ENCODE measurements around the gene SPEN.

DNA sequence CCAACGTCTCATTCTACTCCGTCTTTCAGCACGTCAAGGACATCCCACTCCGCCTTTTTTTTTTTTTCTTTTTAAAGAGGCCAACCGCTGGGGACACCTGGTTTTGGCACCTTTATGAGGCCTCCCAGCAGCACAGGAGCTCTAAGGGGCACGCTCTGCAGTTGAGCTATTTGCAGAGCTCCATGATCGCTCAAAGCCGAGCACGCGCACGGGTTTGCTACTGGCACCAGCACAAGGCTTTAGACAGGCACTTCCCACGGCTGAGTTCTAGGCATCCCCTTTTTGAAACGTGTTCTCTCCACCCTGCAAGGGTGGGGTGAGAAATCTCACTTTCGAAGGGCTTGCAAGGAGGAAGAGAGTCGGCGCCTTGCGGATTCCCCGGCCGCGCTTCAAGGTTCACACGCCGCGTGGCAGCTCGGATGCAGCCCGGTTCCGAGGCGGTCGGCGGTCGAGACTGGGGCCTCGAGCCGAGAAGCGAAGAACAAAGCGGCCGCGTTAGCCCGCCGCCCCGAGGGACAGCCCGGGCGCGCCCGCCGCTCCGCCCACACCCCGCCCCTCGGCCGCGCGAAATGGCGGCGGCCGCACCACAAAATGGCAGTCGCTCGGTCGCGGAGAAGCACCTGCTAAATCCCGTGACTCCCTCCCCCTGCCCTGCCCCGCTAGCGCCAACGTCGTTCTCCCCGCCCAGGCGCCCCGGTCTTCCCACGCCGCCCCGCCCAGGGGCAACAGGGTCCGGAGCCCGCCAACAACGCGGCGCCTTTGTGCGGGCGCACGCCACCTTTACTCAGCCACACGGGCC, 12.9 kb upstream of the SPEN start:
- no peak for TF ChIP-seq ZNF274 (IDR thresholded peaks at IDR 0.05; ENCODE audit: insufficient read depth, insufficient read length)
- TF ChIP-seq, protein P1, sequence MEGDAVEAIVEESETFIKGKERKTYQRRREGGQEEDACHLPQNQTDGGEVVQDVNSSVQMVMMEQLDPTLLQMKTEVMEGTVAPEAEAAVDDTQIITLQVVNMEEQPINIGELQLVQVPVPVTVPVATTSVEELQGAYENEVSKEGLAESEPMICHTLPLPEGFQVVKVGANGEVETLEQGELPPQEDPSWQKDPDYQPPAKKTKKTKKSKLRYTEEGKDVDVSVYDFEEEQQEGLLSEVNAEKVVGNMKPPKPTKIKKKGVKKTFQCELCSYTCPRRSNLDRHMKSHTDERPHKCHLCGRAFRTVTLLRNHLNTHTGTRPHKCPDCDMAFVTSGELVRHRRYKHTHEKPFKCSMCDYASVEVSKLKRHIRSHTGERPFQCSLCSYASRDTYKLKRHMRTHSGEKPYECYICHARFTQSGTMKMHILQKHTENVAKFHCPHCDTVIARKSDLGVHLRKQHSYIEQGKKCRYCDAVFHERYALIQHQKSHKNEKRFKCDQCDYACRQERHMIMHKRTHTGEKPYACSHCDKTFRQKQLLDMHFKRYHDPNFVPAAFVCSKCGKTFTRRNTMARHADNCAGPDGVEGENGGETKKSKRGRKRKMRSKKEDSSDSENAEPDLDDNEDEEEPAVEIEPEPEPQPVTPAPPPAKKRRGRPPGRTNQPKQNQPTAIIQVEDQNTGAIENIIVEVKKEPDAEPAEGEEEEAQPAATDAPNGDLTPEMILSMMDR (IDR thresholded peaks at IDR 0.05 in 2 of 3, conservative IDR thresholded peaks at IDR 0.05 in 1 of 3; ENCODE audit: control insufficient read depth in 2 of 3, extremely low read depth in 1 of 3, insufficient read depth in 1 of 3, low read depth in 3 of 3, low read length in 3 of 3) = no peak
- no peak for TF ChIP-seq FOXK2 (IDR thresholded peaks at IDR 0.05)
- TF ChIP-seq MYC (IDR thresholded peaks at IDR 0.05; ENCODE audit: insufficient read depth, insufficient read length, insufficient replicate concordance, low read length, severe bottlenecking) = no peak
- TF ChIP-seq, protein P2, sequence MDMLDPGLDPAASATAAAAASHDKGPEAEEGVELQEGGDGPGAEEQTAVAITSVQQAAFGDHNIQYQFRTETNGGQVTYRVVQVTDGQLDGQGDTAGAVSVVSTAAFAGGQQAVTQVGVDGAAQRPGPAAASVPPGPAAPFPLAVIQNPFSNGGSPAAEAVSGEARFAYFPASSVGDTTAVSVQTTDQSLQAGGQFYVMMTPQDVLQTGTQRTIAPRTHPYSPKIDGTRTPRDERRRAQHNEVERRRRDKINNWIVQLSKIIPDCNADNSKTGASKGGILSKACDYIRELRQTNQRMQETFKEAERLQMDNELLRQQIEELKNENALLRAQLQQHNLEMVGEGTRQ (IDR thresholded peaks at IDR 0.05; ENCODE audit: borderline replicate concordance, low read depth, low read length) = no peak
- TF ChIP-seq GABPA (IDR thresholded peaks at IDR 0.05; ENCODE audit: low read depth) = no peak
- no peak; the same call in 1 of the 2 replicates for TF ChIP-seq SIN3A (IDR thresholded peaks at IDR 0.05; ENCODE audit: low read depth, low read length)
- TF ChIP-seq LARP7 (IDR thresholded peaks at IDR 0.05) = peak; percentile 94
